GM19467 (cell line): Measurements from ENCODE around the gene ARRB2.
"Not testable (repeated sequence)": the region's sequence is repeated elsewhere in the genome, so short reads cannot be mapped to it uniquely, and the experiment has no call there.

Experiments
- ATAC-seq: cut with Tn5 transposase; IDR thresholded peaks from one replicate; pipeline ENCODE4 v1.9.1; 2021; ENCODE audit warnings: mild to moderate bottlenecking, moderate library complexity; ENCODE audit not compliant: unreplicated experiment

ARRB2 gene

DNA sequence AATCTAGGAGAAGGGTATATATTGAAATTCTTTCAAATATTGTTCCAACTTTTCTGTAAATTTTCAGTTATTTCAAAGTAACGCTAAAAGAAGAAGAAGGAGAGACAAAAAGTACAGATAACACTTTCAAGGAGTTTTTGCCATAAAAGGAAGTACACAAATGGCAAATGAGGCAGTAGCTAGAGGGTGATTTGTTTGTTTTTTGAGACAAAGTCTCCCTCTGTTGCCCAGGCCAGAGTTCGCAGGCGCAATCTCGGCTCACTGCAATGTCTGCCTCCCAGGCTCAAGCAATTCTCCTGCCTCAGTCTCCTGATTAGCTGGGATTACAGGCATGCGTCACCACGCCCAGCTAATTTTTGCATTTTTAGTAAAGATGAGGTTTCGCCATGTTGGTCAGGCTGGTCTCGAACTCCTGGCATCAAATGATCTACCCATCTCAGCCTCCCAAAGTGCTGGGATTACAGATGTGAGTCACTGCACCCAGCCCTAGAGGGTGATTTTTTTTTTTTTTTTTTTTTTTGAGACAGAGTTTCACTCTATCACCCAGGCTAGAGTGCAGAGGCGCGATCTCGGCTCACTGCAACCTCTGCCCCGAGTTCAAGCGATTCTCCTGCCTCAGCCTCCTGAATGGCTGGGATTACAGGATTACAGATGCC lies 10.9 kb upstream of the ARRB2 start:
- not testable (repeated sequence) for ATAC-seq

GRCh38 chr17:4701116-4701515 lies 9.3 kb upstream of the ARRB2 start:
- ATAC-seq, result no peak

- ATAC-seq, result no peak
Observed at GRCh38 chr17:4703330-4703691, 7.1 kb upstream of the ARRB2 start.

DNA sequence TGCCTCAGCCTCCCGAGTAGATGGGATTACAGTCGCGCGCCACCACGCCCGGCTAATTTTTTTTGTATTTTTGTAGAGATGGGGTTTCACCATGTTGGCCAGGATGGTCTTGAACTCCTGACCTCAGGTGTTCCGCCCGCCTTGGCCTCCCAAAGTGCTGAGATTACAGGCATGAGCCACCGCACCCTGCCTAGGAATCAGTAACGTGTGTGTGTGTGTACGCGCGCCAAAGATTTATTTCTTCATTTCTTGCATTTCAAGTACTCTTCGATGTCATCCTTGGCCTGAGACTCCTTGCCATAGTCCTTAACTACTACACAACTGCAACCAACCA lies 5.9 kb upstream of the ARRB2 start:
- ATAC-seq, result not testable (repeated sequence)

GRCh38 chr17:4704991-4705390 lies 5.4 kb upstream of the ARRB2 start:
- no peak for ATAC-seq

DNA sequence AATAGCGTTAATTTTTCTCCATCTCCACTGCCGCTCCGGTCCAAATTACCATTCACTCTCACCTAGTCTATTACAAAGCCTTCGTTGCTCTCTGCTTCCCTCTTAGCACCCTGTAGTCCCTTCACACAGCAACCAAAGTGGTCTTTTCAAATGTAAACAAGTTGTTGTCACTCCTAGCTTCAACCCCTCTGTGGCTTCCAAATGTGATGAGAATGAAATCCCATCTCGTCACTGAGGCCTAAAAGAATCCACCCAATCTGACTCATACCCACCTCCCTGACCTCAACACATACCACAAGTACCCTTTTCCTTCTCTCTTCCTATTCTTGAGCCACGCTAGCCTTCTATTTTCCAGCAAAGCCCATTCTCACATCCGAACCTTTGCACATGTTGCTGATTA lies 4.3 kb upstream of the ARRB2 start:
- no peak for ATAC-seq

- no peak for ATAC-seq
Observed at GRCh38 chr17:4708436-4708835, 2.0 kb upstream of the ARRB2 start.

DNA sequence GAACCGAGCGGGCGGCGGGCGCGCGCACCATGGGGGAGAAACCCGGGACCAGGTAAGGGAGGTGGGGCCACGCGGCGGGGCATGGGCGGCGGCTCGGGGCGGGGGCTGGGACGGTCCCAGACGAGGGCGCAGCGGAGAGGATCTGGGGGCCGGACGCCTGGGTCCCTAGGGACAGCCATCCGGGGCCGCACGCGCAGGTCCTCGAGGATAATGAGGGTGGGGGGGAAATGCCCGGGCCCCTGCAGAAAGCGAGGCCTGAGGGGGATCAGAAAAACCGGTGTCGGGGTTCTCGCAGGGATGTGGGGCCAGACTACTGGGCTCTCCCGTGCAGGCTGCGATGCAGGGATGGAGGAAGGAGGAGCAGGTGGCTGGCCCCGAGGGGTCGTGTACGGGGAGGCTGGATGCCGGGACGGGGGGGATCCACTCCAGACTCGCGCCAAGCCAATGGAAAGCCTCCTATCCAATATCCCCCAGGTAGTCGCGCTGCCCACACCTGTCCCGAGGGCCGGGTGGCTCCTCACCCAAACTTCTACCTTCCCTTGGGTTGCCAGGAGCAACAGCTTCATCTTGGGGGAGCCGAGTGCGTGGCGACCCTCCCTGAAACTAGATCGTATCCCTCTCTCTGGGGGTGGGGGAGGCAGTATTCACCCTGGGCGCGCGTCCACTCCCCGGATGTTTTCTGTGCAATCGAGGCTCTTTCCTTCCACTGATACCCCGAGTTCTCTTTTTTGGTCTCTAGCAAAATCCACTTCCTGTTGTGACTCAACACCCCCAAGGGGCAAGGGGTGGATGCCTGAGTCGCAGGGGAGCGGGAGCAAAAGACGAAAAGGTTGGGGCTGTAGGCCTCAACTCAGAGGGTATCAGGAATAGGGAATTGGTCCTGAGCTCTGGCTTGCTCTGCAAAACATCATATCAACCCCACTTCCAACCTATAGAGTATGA lies 532 bp downstream of the ARRB2 start:
- ATAC-seq, result no peak

GRCh38 chr17:4711661-4712181 lies 1.3 kb downstream of the ARRB2 start:
- ATAC-seq, result no peak

GRCh38 chr17:4712526-4712925 lies 2.1 kb downstream of the ARRB2 start:
- no peak for ATAC-seq

- not testable (repeated sequence) for ATAC-seq
Observed at GRCh38 chr17:4714340-4715062, 4.1 kb downstream of the ARRB2 start.

DNA sequence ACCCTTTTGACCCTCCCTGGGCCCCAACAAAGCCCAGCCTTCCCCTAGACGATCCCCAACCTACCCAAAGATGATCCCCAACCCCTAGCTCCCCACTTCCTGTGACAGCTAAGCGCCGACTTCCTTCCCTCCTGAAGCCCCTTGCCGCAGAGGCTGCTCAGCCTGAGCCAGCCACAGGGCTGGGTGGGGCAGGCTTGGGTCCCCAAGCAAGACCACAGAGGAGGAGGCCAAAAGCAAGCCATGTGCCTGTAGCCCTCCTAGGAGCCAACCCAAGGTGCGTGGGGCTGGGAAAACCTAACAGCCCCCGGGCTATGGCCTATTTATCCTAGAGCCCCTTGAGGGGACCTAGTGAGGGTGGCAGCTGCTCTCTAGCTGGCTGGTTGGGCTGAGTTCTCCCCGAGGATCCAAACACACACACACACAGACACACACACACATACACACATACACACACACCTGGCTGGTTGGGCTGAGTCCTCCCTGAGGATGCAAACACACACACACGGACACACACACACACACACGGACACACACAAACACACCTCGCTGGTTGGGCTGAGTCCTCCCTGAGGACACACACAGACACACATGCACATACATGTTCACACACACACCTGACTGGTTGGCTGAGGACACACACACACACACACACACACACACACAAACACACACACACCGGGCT lies 4.8 kb downstream of the ARRB2 start:
- no peak for ATAC-seq

DNA sequence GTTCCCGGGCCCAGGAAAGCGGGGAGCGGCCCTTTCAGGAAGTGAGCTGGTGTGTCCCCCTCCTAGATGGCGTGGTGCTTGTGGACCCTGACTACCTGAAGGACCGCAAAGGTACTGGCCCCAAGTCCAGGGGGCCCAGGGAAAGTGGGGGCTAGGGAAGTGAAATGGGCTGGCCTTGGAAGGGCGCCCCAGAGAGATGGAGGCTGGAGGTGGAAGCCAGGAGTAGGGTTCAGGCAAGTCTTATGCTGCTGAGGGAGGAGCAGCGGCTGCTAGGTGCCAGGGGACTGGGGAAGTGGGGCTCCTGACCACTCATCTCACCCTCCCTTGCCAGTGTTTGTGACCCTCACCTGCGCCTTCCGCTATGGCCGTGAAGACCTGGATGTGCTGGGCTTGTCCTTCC lies 5.6 kb downstream of the ARRB2 start:
- no peak for ATAC-seq

DNA sequence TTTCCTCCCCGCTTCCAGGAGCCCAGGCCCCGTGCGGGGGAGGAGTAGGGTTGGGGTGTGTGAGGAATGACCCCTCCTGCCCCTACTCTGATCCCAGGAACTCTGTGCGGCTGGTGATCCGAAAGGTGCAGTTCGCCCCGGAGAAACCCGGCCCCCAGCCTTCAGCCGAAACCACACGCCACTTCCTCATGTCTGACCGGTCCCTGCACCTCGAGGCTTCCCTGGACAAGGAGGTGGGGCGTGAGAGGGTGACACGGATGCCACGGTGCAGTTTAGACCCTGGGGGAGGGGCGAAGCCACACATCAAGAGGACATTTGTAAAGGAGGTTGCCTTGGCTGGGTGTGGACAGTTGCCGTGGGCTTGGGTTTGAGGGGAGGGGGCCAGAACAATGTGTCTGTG lies 7.4 kb downstream of the ARRB2 start:
- ATAC-seq, result no peak

- ATAC-seq, result no peak
Observed at GRCh38 chr17:4718276-4718675, 7.8 kb downstream of the ARRB2 start.

- no peak for ATAC-seq
Observed at GRCh38 chr17:4719146-4719545, 8.7 kb downstream of the ARRB2 start.

DNA sequence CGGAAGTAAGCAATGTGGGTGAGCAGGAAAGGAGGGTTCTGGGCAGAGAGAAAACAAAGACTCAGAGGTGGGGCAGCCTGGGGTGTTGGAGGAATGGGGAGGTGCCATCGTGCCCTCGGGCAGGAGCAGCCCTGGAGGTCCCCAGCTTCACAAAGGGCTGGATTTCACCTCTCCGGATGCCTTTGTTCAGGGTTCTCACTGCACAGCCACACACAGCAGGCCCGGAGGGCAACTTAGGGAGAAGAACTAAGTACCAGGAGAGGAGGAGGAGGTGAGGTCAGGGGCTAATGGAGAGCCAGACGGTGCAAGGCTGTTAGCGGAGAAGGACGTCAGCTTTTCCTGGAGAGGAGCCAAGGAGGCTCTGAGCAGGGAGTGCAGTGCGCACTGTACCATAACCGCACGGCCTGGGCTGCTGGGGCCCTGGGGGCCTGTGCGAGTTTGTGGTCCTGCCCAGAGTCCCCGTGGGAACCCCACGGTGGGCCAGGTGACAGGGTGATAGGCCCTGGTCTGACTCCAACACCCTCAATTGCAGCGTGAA lies 9.3 kb downstream of the ARRB2 start:
- ATAC-seq, result no peak

DNA sequence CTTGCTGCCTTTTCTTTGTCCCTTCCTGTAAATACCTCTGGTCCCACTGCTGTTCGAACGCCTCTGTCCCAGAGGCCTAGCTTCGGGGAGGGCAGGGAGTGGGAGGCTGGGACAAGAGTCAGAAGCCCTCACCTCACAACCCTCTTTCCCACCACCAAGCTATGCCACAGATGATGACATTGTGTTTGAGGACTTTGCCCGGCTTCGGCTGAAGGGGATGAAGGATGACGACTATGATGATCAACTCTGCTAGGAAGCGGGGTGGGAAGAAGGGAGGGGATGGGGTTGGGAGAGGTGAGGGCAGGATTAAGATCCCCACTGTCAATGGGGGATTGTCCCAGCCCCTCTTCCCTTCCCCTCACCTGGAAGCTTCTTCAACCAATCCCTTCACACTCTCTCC lies 10.4 kb downstream of the ARRB2 start:
- no peak for ATAC-seq

DNA sequence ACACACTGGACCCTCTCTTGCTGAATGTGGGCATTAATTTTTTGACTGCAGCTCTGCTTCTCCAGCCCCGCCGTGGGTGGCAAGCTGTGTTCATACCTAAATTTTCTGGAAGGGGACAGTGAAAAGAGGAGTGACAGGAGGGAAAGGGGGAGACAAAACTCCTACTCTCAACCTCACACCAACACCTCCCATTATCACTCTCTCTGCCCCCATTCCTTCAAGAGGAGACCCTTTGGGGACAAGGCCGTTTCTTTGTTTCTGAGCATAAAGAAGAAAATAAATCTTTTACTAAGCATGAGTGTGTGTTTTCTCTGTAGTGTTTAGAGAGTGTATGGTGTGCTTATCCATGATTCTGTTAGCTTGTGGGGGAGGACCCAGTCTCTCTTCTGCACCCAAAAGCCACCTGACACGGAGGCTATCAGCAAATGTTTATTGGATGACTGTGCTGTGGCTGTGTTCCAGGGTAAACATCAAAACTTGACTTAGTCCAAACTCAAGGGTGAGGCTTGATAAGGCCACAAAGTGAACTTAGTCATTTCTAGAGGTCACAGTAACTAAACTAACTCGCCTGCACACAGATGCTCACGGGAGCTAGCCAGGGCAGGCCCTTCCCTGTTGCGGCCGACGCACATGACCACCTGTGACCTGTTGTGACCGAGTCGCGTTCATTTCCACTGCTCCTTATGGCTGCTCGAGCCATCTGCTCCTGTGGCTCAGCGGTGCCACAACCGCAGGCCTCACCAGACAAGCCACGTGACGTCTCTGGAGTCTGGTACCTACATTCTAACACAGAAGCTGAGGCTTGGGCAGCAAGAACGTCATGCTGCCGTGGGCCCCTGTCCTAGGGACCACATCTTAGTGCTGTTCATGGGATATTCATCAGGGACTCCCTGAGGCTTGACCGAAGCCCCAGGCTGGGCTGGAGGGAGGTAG lies 11.0 kb downstream of the ARRB2 start:
- ATAC-seq, result no peak
